ENCODE data around the gene RAB10.

Gene RAB10

GRCh38 chr2:26035090-26035743, 1.3 kb downstream of the RAB10 start:
- H3K18ac ChIP-seq (ENCODE audit: low read length), result no peak overlapping the region
- H3K27ac ChIP-seq (ENCODE audit: low read depth, low read length), result no peak overlapping the region
- peaks cover 60% of the 10 kb centered on the region for H3K79me2 ChIP-seq (ENCODE audit: control insufficient read depth, insufficient read depth, low read length)
- peak overlapping the region; percentile 22 for H3K4me2 ChIP-seq (ENCODE audit: low read length)
- H3K79me1 ChIP-seq (ENCODE audit: low read length), result peaks cover 4% of the 10 kb centered on the region
- H3K56ac ChIP-seq (ENCODE audit: low read length), result peak overlapping the region; percentile 100
- H3K4ac ChIP-seq (ENCODE audit: low read depth, low read length), result no peak overlapping the region
- peak overlapping the region; percentile 100 for H3K4me3 ChIP-seq (ENCODE audit: low read length)
- H3K4me1 ChIP-seq (ENCODE audit: control insufficient read depth, low read depth, low read length), result peaks cover 5% of the 10 kb centered on the region
- DNase-seq, result peak; percentile 22
- no peak overlapping the region for H2BK15ac ChIP-seq (replicated peaks; ENCODE audit: low read depth)
- H2AK5ac ChIP-seq (ENCODE audit: low read length), result no peak overlapping the region
- no peaks in the 10 kb centered on the region for H3K27me3 ChIP-seq (ENCODE audit: insufficient read depth, low read length, poor library complexity)
- H4K5ac ChIP-seq (ENCODE audit: low read length), result no peak overlapping the region
- no CpG with 5 or more reads among the region's 12 CpGs for WGBS (ENCODE audit: extremely low coverage, insufficient coverage, low lambda C conversion rate)
- peak overlapping the region; percentile 100 for H3K9ac ChIP-seq (ENCODE audit: low read length)
- no peaks in the 10 kb centered on the region for H3K36me3 ChIP-seq (ENCODE audit: control insufficient read depth, insufficient read depth, low read length)
- no peak overlapping the region for H3K23ac ChIP-seq (ENCODE audit: low read length)
- H4K8ac ChIP-seq (ENCODE audit: low read depth, low read length), result no peak overlapping the region
- no peak overlapping the region for H2BK5ac ChIP-seq (ENCODE audit: low read length)
- H2BK120ac ChIP-seq (ENCODE audit: low read depth, low read length), result no peak overlapping the region

DNA sequence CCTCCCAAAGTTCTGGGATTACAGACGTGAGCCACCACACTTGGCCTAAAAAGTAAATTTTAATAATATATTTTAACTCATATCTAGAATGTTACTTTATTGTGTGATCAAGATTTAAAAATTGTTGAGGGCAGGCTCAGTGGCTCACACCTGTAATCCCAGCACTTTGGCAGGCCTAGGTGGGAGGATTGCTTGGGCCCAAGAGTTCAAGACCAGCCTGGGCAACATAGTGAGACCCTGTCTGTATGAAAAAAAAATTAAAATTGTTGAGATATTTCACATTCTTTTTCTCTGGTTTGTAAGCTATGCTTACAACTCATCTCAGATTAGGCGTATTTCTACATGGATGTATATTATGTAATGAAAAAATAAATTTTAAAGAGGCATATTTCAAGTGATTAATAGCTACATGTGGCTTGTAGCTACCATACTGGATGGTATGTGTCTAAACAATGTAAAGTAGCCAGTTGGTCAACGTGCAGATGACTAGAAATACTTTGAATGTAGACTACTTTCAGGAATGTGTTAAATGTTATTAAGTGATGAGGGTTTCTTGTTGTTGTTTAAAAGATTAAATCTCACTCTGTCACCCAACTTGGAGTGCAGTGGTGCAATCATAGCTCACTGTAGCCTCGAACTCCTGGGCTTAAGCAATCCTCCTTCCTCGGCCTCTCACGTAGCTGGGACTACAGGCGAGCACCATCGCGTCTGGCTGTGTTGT, 5.9 kb downstream of the RAB10 start:
- no peak overlapping the region for H3K4me2 ChIP-seq (ENCODE audit: low read length)
- no peaks in the 10 kb centered on the region for H3K27me3 ChIP-seq (ENCODE audit: insufficient read depth, low read length, poor library complexity)
- peaks cover 2% of the 10 kb centered on the region for H3K4me1 ChIP-seq (ENCODE audit: control insufficient read depth, low read depth, low read length)
- H3K79me2 ChIP-seq (ENCODE audit: control insufficient read depth, insufficient read depth, low read length), result peaks cover 96% of the 10 kb centered on the region
- H4K8ac ChIP-seq (ENCODE audit: low read depth, low read length), result no peak overlapping the region
- H3K9ac ChIP-seq (ENCODE audit: low read length), result no peak overlapping the region
- no peak overlapping the region for H2AK5ac ChIP-seq (ENCODE audit: low read length)
- no peak overlapping the region for H4K5ac ChIP-seq (ENCODE audit: low read length)
- H3K4ac ChIP-seq (ENCODE audit: low read depth, low read length), result no peak overlapping the region
- H2BK5ac ChIP-seq (ENCODE audit: low read length), result no peak overlapping the region
- H3K79me1 ChIP-seq (ENCODE audit: low read length), result no peaks in the 10 kb centered on the region
- no CpG with 5 or more reads among the region's 9 CpGs for WGBS (ENCODE audit: extremely low coverage, insufficient coverage, low lambda C conversion rate)
- no peak overlapping the region for H3K18ac ChIP-seq (ENCODE audit: low read length)
- no peak for DNase-seq
- no peak overlapping the region for H3K4me3 ChIP-seq (ENCODE audit: low read length)
- H2BK120ac ChIP-seq (ENCODE audit: low read depth, low read length), result no peak overlapping the region
- H2BK15ac ChIP-seq (replicated peaks; ENCODE audit: low read depth), result no peak overlapping the region
- H3K27ac ChIP-seq (ENCODE audit: low read depth, low read length), result no peak overlapping the region
- no peak overlapping the region for H3K56ac ChIP-seq (ENCODE audit: low read length)
- no peaks in the 10 kb centered on the region for H3K36me3 ChIP-seq (ENCODE audit: control insufficient read depth, insufficient read depth, low read length)
- no peak overlapping the region for H3K23ac ChIP-seq (ENCODE audit: low read length)

GRCh38 chr2:26043109-26043508, 9.2 kb downstream of the RAB10 start:
- no peak for DNase-seq
- Histone ChIP-seq H3K9ac (ENCODE audit: low read length) (no peak overlapping the region), H3K4me2 (ENCODE audit: low read length) (no peak overlapping the region), H3K27ac (ENCODE audit: low read depth, low read length) (no peak overlapping the region), H3K79me2 (ENCODE audit: control insufficient read depth, insufficient read depth, low read length) (peaks cover 88% of the 10 kb centered on the region), H4K8ac (ENCODE audit: low read depth, low read length) (no peak overlapping the region), H2AK5ac (ENCODE audit: low read length) (no peak overlapping the region), H3K27me3 (ENCODE audit: insufficient read depth, low read length, poor library complexity) (no peaks in the 10 kb centered on the region), H3K4me3 (ENCODE audit: low read length) (no peak overlapping the region), H2BK120ac (ENCODE audit: low read depth, low read length) (no peak overlapping the region), H3K79me1 (ENCODE audit: low read length) (no peaks in the 10 kb centered on the region), H3K4me1 (ENCODE audit: control insufficient read depth, low read depth, low read length) (no peaks in the 10 kb centered on the region), H2BK5ac (ENCODE audit: low read length) (no peak overlapping the region), H2BK15ac (replicated peaks; ENCODE audit: low read depth) (no peak overlapping the region), H3K36me3 (ENCODE audit: control insufficient read depth, insufficient read depth, low read length) (no peaks in the 10 kb centered on the region), H4K5ac (ENCODE audit: low read length) (no peak overlapping the region), H3K56ac (ENCODE audit: low read length) (no peak overlapping the region), H3K23ac (ENCODE audit: low read length) (no peak overlapping the region), H3K4ac (ENCODE audit: low read depth, low read length) (no peak overlapping the region), H3K18ac (ENCODE audit: low read length) (no peak overlapping the region)
- no CpG with 5 or more reads among the region's 5 CpGs for WGBS (ENCODE audit: extremely low coverage, insufficient coverage, low lambda C conversion rate)

DNA sequence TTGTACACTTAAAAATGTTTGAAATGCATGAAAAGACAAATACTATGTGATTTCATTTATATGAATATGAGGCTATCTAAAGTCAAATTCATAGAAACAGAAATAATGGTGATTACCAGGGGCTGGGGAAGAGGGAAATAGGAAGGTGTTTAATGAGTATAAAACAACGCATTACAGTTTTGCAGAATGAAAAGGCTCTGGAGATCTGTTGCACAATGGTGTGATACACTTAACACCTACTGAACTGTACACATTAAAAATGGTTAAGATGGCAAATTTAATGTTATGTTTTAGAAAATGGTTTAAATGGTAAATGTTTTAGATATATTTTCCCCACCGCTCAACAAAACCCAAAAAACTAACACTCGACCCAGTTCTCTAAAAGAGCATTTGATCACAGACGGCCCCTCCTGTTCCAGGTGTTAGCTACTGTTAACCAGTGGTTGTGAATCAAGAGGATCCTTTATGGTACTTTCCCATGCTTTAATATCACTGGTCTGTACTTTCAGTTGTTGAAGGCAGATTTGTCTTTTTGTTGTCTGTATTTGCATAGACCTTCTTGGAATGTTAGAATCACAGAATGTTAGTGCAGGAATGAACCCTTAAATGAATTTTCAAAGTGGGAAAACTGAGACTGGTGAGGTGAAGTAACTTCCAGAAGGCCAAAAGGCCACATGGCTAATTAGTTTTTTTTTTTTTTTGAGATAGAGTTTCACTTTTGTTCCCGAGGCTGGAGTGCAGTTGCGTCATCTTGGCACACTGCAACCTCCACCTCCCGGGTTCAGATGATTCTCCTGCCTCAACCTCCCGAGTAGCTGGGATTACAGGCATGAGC, 10.2 kb downstream of the RAB10 start:
- H2AK5ac ChIP-seq (ENCODE audit: low read length), result no peak overlapping the region
- DNase-seq, result no peak

GRCh38 chr2:26048791-26049190, 14.9 kb downstream of the RAB10 start:
- H2BK120ac ChIP-seq (ENCODE audit: low read depth, low read length), result no peak overlapping the region
- H3K4ac ChIP-seq (ENCODE audit: low read depth, low read length), result no peak overlapping the region
- H3K4me3 ChIP-seq (ENCODE audit: low read length), result no peak overlapping the region
- H3K23ac ChIP-seq (ENCODE audit: low read length), result no peak overlapping the region
- H4K8ac ChIP-seq (ENCODE audit: low read depth, low read length), result no peak overlapping the region
- no peak overlapping the region for H2BK5ac ChIP-seq (ENCODE audit: low read length)
- H3K27me3 ChIP-seq (ENCODE audit: insufficient read depth, low read length, poor library complexity), result no peaks in the 10 kb centered on the region
- no peak overlapping the region for H3K4me2 ChIP-seq (ENCODE audit: low read length)
- no peaks in the 10 kb centered on the region for H3K4me1 ChIP-seq (ENCODE audit: control insufficient read depth, low read depth, low read length)
- H2BK15ac ChIP-seq (replicated peaks; ENCODE audit: low read depth), result no peak overlapping the region
- WGBS (ENCODE audit: extremely low coverage, insufficient coverage, low lambda C conversion rate), result no CpG with 5 or more reads among the region's 3 CpGs
- H3K36me3 ChIP-seq (ENCODE audit: control insufficient read depth, insufficient read depth, low read length), result no peaks in the 10 kb centered on the region
- no peak overlapping the region for H3K9ac ChIP-seq (ENCODE audit: low read length)
- no peak for DNase-seq
- no peak overlapping the region for H3K18ac ChIP-seq (ENCODE audit: low read length)
- H3K79me2 ChIP-seq (ENCODE audit: control insufficient read depth, insufficient read depth, low read length), result peaks cover 76% of the 10 kb centered on the region
- peaks cover 4% of the 10 kb centered on the region for H3K79me1 ChIP-seq (ENCODE audit: low read length)
- H4K5ac ChIP-seq (ENCODE audit: low read length), result no peak overlapping the region
- H3K56ac ChIP-seq (ENCODE audit: low read length), result no peak overlapping the region
- no peak overlapping the region for H3K27ac ChIP-seq (ENCODE audit: low read depth, low read length)
- no peak overlapping the region for H2AK5ac ChIP-seq (ENCODE audit: low read length)

More for the DNA sequence above, 10.2 kb downstream of the RAB10 start:
- H4K8ac ChIP-seq (ENCODE audit: low read depth, low read length), result no peak overlapping the region
- no peaks in the 10 kb centered on the region for H3K27me3 ChIP-seq (ENCODE audit: insufficient read depth, low read length, poor library complexity)
- H4K5ac ChIP-seq (ENCODE audit: low read length), result no peak overlapping the region
- no peak overlapping the region for H3K4ac ChIP-seq (ENCODE audit: low read depth, low read length)
- H3K23ac ChIP-seq (ENCODE audit: low read length), result no peak overlapping the region
- no peaks in the 10 kb centered on the region for H3K4me1 ChIP-seq (ENCODE audit: control insufficient read depth, low read depth, low read length)
- H3K27ac ChIP-seq (ENCODE audit: low read depth, low read length), result no peak overlapping the region
- no peak overlapping the region for H2BK15ac ChIP-seq (replicated peaks; ENCODE audit: low read depth)
- H3K9ac ChIP-seq (ENCODE audit: low read length), result no peak overlapping the region
- H3K4me3 ChIP-seq (ENCODE audit: low read length), result no peak overlapping the region
- peaks cover 88% of the 10 kb centered on the region for H3K79me2 ChIP-seq (ENCODE audit: control insufficient read depth, insufficient read depth, low read length)
- H3K36me3 ChIP-seq (ENCODE audit: control insufficient read depth, insufficient read depth, low read length), result no peaks in the 10 kb centered on the region
- WGBS (ENCODE audit: extremely low coverage, insufficient coverage, low lambda C conversion rate), result no CpG with 5 or more reads among the region's 8 CpGs
- no peak overlapping the region for H3K18ac ChIP-seq (ENCODE audit: low read length)
- H3K4me2 ChIP-seq (ENCODE audit: low read length), result no peak overlapping the region
- no peak overlapping the region for H2BK5ac ChIP-seq (ENCODE audit: low read length)
- no peak overlapping the region for H2BK120ac ChIP-seq (ENCODE audit: low read depth, low read length)
- no peaks in the 10 kb centered on the region for H3K79me1 ChIP-seq (ENCODE audit: low read length)
- H3K56ac ChIP-seq (ENCODE audit: low read length), result no peak overlapping the region

All from mesendoderm (in vitro differentiated cells).